Endothelial cell of umbilical vein (primary cell): ENCODE measurements around the gene RPRD2.

Experiments used
- EZH2 ChIP-seq: IDR thresholded peaks from 2 replicates; pipeline ENCODE4 v1.6.1; 2012; ENCODE audit warnings: borderline replicate concordance, low read depth, mild to moderate bottlenecking, moderate library complexity, low read length, inconsistent platforms; ENCODE audit not compliant: severe bottlenecking
- FOS ChIP-seq: IDR thresholded peaks from 2 replicates; pipeline ENCODE4 v1.6.1; 2011; ENCODE audit warnings: mild to moderate bottlenecking, low read length, moderate library complexity, borderline replicate concordance; ENCODE audit not compliant: insufficient read depth
- JUN ChIP-seq: IDR thresholded peaks from 2 replicates; pipeline ENCODE4 v1.6.1; 2011; ENCODE audit warnings: borderline replicate concordance, low read depth; ENCODE audit not compliant: insufficient read length, insufficient read depth
- MYC ChIP-seq: IDR thresholded peaks from one replicate; pipeline ENCODE4 v1.6.1; 2011; ENCODE audit warnings: mild to moderate bottlenecking, low read depth, low read length
- POLR2A ChIP-seq: IDR thresholded peaks from 2 replicates; pipeline ENCODE4 v1.6.1; 2012; ENCODE audit warnings: low read depth, mild to moderate bottlenecking, control low read depth, low read length
- POLR2AphosphoS5 ChIP-seq: IDR thresholded peaks from 2 replicates; pipeline ENCODE4 v1.6.1; 2012; ENCODE audit warnings: low read depth, mild to moderate bottlenecking, control low read depth, low read length, moderate library complexity; ENCODE audit not compliant: insufficient read depth
- TF ChIP-seq, protein P1 (sequence below): IDR thresholded peaks from 2 replicates; pipeline ENCODE4 v1.6.1; 2011; ENCODE audit not compliant: insufficient read depth, insufficient read length
- TF ChIP-seq, protein P2 (sequence below), 2 donors: IDR thresholded peaks; 1 replicate in 1 of 2; 2 replicates in 1 of 2; pipeline ENCODE4 v1.5.1; 2011; ENCODE audit warnings: low read length in 2 of 2, mild to moderate bottlenecking in 2 of 2, moderate library complexity in 2 of 2, control low read depth in 1 of 2, inconsistent platforms in 1 of 2, low read depth in 1 of 2; ENCODE audit not compliant: insufficient read depth in 1 of 2; ENCODE audit errors: extremely low read depth in 1 of 2

GRCh38 chr1:150525348-150525747 lies 161.4 kb downstream of the RPRD2 start:
- TF ChIP-seq POLR2A = no peak
- TF ChIP-seq, protein P1, sequence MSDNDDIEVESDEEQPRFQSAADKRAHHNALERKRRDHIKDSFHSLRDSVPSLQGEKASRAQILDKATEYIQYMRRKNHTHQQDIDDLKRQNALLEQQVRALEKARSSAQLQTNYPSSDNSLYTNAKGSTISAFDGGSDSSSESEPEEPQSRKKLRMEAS = no peak
- TF ChIP-seq, protein P2, sequence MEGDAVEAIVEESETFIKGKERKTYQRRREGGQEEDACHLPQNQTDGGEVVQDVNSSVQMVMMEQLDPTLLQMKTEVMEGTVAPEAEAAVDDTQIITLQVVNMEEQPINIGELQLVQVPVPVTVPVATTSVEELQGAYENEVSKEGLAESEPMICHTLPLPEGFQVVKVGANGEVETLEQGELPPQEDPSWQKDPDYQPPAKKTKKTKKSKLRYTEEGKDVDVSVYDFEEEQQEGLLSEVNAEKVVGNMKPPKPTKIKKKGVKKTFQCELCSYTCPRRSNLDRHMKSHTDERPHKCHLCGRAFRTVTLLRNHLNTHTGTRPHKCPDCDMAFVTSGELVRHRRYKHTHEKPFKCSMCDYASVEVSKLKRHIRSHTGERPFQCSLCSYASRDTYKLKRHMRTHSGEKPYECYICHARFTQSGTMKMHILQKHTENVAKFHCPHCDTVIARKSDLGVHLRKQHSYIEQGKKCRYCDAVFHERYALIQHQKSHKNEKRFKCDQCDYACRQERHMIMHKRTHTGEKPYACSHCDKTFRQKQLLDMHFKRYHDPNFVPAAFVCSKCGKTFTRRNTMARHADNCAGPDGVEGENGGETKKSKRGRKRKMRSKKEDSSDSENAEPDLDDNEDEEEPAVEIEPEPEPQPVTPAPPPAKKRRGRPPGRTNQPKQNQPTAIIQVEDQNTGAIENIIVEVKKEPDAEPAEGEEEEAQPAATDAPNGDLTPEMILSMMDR (IDR thresholded peaks at IDR 0.05; ENCODE audit: extremely low read depth in 1 of 2, insufficient read depth in 1 of 2, low read depth in 1 of 2, low read length in 2 of 2) = no peak
- TF ChIP-seq EZH2 = no peak
- no peak for TF ChIP-seq POLR2AphosphoS5
- no peak for TF ChIP-seq JUN
- no peak for TF ChIP-seq FOS
- TF ChIP-seq MYC = no peak
